RWPE1 (cell line): ENCODE data around the gene KCNK4.

Experiments used
- CTCF ChIA-PET: fragments of 350-600 bp; sonication (Branson Sonifier 250); formaldehyde crosslinking; extraction: SDS; loops from one replicate; lab custom pipeline; 2021; lab: Yijun Ruan, JAX
- POLR2A ChIA-PET: fragments of 400-600 bp; formaldehyde crosslinking; extraction: SDS; loops from one replicate; lab custom pipeline; 2020; ENCODE audit warnings: antibody characterized with exemption; ENCODE audit not compliant: low non-redundant PET; lab: Yijun Ruan, JAX
- DNase-seq: peaks from one replicate; pipeline ENCODE4 v3.0.0; 2012; ENCODE audit warnings: low spot score
- H3K27ac ChIP-seq: fragments of 450-650 bp; 2 replicates; pipeline ENCODE4 v1.5.1; 2017
- CTCF ChIP-seq: fragments of 450-650 bp; conservative IDR thresholded peaks from 2 replicates; pipeline ENCODE4 v1.5.1; 2017; ENCODE audit warnings: low read depth, mild to moderate bottlenecking

The KCNK4 gene

GRCh38 chr11:64348383-64349024 lies 57.4 kb downstream of the KCNK4 start:
- ChIA-PET POLR2A (no interaction called here), CTCF (interaction anchor here (0.6 kb wide), 1 partner anchor 877 kb away, joined by 3 read pairs; no protein-coding TSS in a partner anchor)
- peak overlapping the region; percentile 92 for H3K27ac ChIP-seq
- TF ChIP-seq CTCF, result no peak
- no peak for DNase-seq

GRCh38 chr11:64349025-64349387 lies 57.9 kb downstream of the KCNK4 start:
- peak overlapping the region; percentile 92 for H3K27ac ChIP-seq
- ChIA-PET CTCF (interaction anchor here (0.5 to 0.8 kb wide), 3 partner anchors 31 to 876 kb away, joined by 3 to 4 read pairs (median 3); partner anchors contain the start of gene PRDX5), POLR2A (no interaction called here)
- no peak for TF ChIP-seq CTCF
- no peak for DNase-seq

- ChIA-PET CTCF (interaction anchor here (0.5 to 0.8 kb wide), 3 partner anchors 32 to 205 kb away, joined by 3 to 4 read pairs (median 4); partner anchors contain the start of gene PRDX5), POLR2A (no interaction called here)
- DNase-seq, result no peak
- TF ChIP-seq CTCF, result no peak
- H3K27ac ChIP-seq, result peak overlapping the region; percentile 92
Measured at GRCh38 chr11:64349404-64349803, 58.3 kb downstream of the KCNK4 start.
